Common myeloid progenitor, CD34-positive (primary cell): ENCODE data around the gene IGF2R.

ENCODE experiments used
- CTCF ChIA-PET: fragments of 350-600 bp; sonication (Branson Sonifier 250); formaldehyde crosslinking; loops from one replicate; lab custom pipeline; 2021; ENCODE audit warnings: antibody characterized with exemption; lab: Charles Lee
- POLR2A ChIA-PET: fragments of 350-600 bp; sonication (Branson Sonifier 250); formaldehyde crosslinking; loops from one replicate; lab custom pipeline; 2021; ENCODE audit warnings: antibody characterized with exemption; lab: Charles Lee
- DNase-seq, 3 donors: peaks; one replicate each; pipeline versions ENCODE4 v3.0.0 to v3.0.0-alpha.2; 2013
- H3K27ac ChIP-seq, 2 experiments: 1 replicate in 1 of 2; 2 replicates in 1 of 2; pipeline ENCODE4 v1.7.0; 2013; ENCODE audit warnings: inconsistent platforms in 2 of 2, low read length in 2 of 2, mild to moderate bottlenecking in 2 of 2, low read depth in 1 of 2, moderate library complexity in 1 of 2; ENCODE audit not compliant: severe bottlenecking in 2 of 2, insufficient read depth in 1 of 2, poor library complexity in 1 of 2
- H3K27me3 ChIP-seq, 5 experiments: replicated peaks in 2 of 5; 1 replicate in 3 of 5; 2 replicates in 2 of 5; pipeline versions ENCODE4 v1.6.1 to v1.7.0; 2013; ENCODE audit warnings: low read length in 4 of 5, mild to moderate bottlenecking in 2 of 5, moderate library complexity in 2 of 5, inconsistent platforms in 1 of 5; ENCODE audit not compliant: insufficient read depth in 5 of 5, control insufficient read depth in 4 of 5
- H3K36me3 ChIP-seq, 4 experiments: 1 replicate in 2 of 4; 2 replicates in 2 of 4; pipeline versions ENCODE4 v1.6.1 to v1.7.0; 2013; ENCODE audit warnings: low read length in 3 of 4, control low read depth in 1 of 4, mild to moderate bottlenecking in 1 of 4; ENCODE audit not compliant: control insufficient read depth in 4 of 4, insufficient read depth in 4 of 4
- H3K4me1 ChIP-seq, 4 experiments: 1 replicate in 3 of 4; 2 replicates in 1 of 4; pipeline versions ENCODE4 v1.6.1 to v1.7.1; 2013; ENCODE audit warnings: low read length in 3 of 4, mild to moderate bottlenecking in 3 of 4, control low read depth in 1 of 4, inconsistent platforms in 1 of 4, moderate library complexity in 1 of 4; ENCODE audit not compliant: control insufficient read depth in 4 of 4, insufficient read depth in 4 of 4; ENCODE audit errors: control extremely low read depth in 1 of 4
- H3K4me3 ChIP-seq, 7 experiments: 1 replicate in 4 of 7; 2 replicates in 3 of 7; pipeline versions ENCODE4 v1.5.1 to v1.7.0; 2013; ENCODE audit warnings: mild to moderate bottlenecking in 7 of 7, low read length in 6 of 7, moderate library complexity in 6 of 7, inconsistent platforms in 2 of 7, low read depth in 2 of 7, control low read depth in 1 of 7; ENCODE audit not compliant: insufficient read depth in 4 of 7, control insufficient read depth in 1 of 7; ENCODE audit errors: extremely low read depth in 1 of 7
- H3K9me3 ChIP-seq, 5 experiments: 1 replicate in 4 of 5; 2 replicates in 1 of 5; pipeline versions ENCODE4 v1.6.1 to v1.7.1; 2013; ENCODE audit warnings: low read length in 4 of 5, mild to moderate bottlenecking in 2 of 5, inconsistent platforms in 1 of 5, low read depth in 1 of 5, moderate library complexity in 1 of 5; ENCODE audit not compliant: control insufficient read depth in 4 of 5, insufficient read depth in 2 of 5; ENCODE audit errors: control extremely low read depth in 1 of 5
- WGBS: methylation state at CpG from one replicate; pipeline ENCODE4 v1.1.5; 2013; ENCODE audit not compliant: insufficient coverage; 5-methylcytosine and 5-hydroxymethylcytosine counted together

The IGF2R gene

GRCh38 chr6:159973406-159973805, 4.5 kb downstream of the IGF2R start:
- Histone ChIP-seq H3K36me3 (no peaks in the 10 kb centered on the region), H3K4me1 (peaks cover 2 to 12% (median 10%) of the 10 kb centered on the region in 4 experiments), H3K27ac (no peak overlapping the region), H3K4me3 (no peak overlapping the region), H3K9me3 (no peaks in the 10 kb centered on the region), H3K27me3 (peaks cover 13 to 87% (median 48%) of the 10 kb centered on the region in 5 experiments)
- ChIA-PET POLR2A (no interaction called here), CTCF (interaction anchor here (1.2 to 2.7 kb wide), 3 partner anchors 8 to 122 kb away, joined by 3 to 7 read pairs (median 6); no protein-coding TSS in a partner anchor)
- DNase-seq, result no peak
- WGBS, result no CpG with 5 or more reads among the region's 2 CpGs

- H3K4me1 ChIP-seq, result peaks cover 2 to 9% (median 8%) of the 10 kb centered on the region in 4 experiments
- H3K4me3 ChIP-seq, result no peak overlapping the region
- WGBS, result 100% methylated on average over 2 of the region's 2 CpGs
- peaks cover 13 to 89% (median 52%) of the 10 kb centered on the region in 5 experiments for H3K27me3 ChIP-seq
- ChIA-PET POLR2A (no interaction called here), CTCF (interaction anchor here (1.2 to 2.7 kb wide), 3 partner anchors 7 to 122 kb away, joined by 3 to 7 read pairs (median 6); no protein-coding TSS in a partner anchor)
- DNase-seq, result peak in 1 of 3 donors; percentile 21
- H3K27ac ChIP-seq, result no peak overlapping the region
- H3K9me3 ChIP-seq, result no peaks in the 10 kb centered on the region
- no peaks in the 10 kb centered on the region for H3K36me3 ChIP-seq
Measured at GRCh38 chr6:159973951-159974350, 5.1 kb downstream of the IGF2R start.

GRCh38 chr6:159974932-159975331, 6.0 kb downstream of the IGF2R start:
- WGBS, result 100% methylated on average over 5 of the region's 7 CpGs
- Histone ChIP-seq H3K36me3 (no peaks in the 10 kb centered on the region), H3K4me3 (no peak overlapping the region), H3K4me1 (peaks cover under 1 to 10% (median 2%) of the 10 kb centered on the region in 4 experiments), H3K9me3 (no peaks in the 10 kb centered on the region), H3K27me3 (peaks cover 13 to 89% (median 58%) of the 10 kb centered on the region in 5 experiments), H3K27ac (no peak overlapping the region)
- CTCF ChIA-PET, result interaction anchor here (1.4 to 1.5 kb wide), 2 partner anchors 9 to 12 kb away, joined by 3 to 6 read pairs; no protein-coding TSS in a partner anchor
- POLR2A ChIA-PET, result no interaction called here
- DNase-seq, result no peak

DNA sequence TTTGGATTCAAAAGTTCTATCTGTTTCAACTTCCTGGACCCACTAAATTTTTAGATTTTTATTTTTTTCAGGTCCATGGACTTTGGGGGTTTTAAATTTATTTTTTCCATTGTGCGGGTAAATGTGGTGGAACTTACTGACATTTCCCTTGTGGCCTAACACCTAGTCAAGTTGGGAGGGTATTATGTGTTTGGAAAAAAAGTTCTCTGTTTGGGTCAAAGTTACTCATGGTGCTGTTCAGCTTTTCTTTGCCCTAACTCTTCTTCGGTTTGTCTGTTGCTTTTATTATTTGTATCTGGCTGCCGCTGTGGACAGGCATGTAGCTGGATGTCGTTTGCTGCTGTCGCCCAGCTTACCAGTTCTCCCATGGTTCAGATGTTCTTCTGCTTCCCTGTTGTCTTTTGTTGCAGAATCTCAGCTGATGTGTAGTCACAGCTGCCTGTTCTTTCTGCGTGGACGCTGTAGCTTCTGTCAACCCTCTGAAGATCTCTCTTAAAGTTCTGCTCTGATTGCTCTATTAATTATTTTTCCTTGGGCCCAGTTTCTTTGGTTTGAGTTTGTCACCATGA, 7.9 kb downstream of the IGF2R start:
- ChIA-PET CTCF (no interaction called here), POLR2A (no interaction called here)

GRCh38 chr6:159977255-159977903, 8.5 kb downstream of the IGF2R start:
- no peak overlapping the region for H3K27ac ChIP-seq

More for the DNA sequence above, 7.9 kb downstream of the IGF2R start:
- Histone ChIP-seq H3K27ac (no peak overlapping the region), H3K36me3 (no peaks in the 10 kb centered on the region), H3K4me3 (no peak overlapping the region), H3K27me3 (peaks cover 9 to 87% (median 62%) of the 10 kb centered on the region in 5 experiments), H3K4me1 (peaks cover 3 to 20% (median 11%) of the 10 kb centered on the region in 4 experiments), H3K9me3 (no peaks in the 10 kb centered on the region)
- 88% methylated on average over 6 of the region's 7 CpGs for WGBS
- no peak for DNase-seq

GRCh38 chr6:159977904-159978268, 9.0 kb downstream of the IGF2R start:
- CTCF ChIA-PET, result no interaction called here
- peaks cover 9 to 80% (median 64%) of the 10 kb centered on the region in 5 experiments for H3K27me3 ChIP-seq
- DNase-seq, result no peak
- no peak overlapping the region for H3K4me3 ChIP-seq
- H3K4me1 ChIP-seq, result peaks cover 13 to 31% (median 21%) of the 10 kb centered on the region in 4 experiments
- 75% methylated on average over 7 of the region's 8 CpGs for WGBS
- H3K36me3 ChIP-seq, result no peaks in the 10 kb centered on the region
- POLR2A ChIA-PET, result no interaction called here
- H3K9me3 ChIP-seq, result no peaks in the 10 kb centered on the region
- no peak overlapping the region for H3K27ac ChIP-seq

More at GRCh38 chr6:159977255-159977903, 8.5 kb downstream of the IGF2R start:
- POLR2A ChIA-PET, result no interaction called here
- Histone ChIP-seq H3K4me3 (no peak overlapping the region), H3K4me1 (peaks cover 8 to 26% (median 17%) of the 10 kb centered on the region in 4 experiments), H3K36me3 (no peaks in the 10 kb centered on the region), H3K27me3 (peaks cover 9 to 84% (median 66%) of the 10 kb centered on the region in 5 experiments), H3K9me3 (no peaks in the 10 kb centered on the region)
- CTCF ChIA-PET, result no interaction called here
- WGBS, result 95% methylated on average over 13 of the region's 14 CpGs
- no peak for DNase-seq
